ENCODE measurements around the gene TBC1D22A. TPM values are rescaled to one million over a fixed set of nuclear protein-coding genes. Genes with fewer than 3 reads are reported as not detected.
A peak's percentile ranks its signal among the peaks of the same experiment; 100 is the strongest.

TBC1D22A gene
- polyA plus RNA-seq, 4 donors = 17.7 to 26.4 (median 21.0) TPM

DNA sequence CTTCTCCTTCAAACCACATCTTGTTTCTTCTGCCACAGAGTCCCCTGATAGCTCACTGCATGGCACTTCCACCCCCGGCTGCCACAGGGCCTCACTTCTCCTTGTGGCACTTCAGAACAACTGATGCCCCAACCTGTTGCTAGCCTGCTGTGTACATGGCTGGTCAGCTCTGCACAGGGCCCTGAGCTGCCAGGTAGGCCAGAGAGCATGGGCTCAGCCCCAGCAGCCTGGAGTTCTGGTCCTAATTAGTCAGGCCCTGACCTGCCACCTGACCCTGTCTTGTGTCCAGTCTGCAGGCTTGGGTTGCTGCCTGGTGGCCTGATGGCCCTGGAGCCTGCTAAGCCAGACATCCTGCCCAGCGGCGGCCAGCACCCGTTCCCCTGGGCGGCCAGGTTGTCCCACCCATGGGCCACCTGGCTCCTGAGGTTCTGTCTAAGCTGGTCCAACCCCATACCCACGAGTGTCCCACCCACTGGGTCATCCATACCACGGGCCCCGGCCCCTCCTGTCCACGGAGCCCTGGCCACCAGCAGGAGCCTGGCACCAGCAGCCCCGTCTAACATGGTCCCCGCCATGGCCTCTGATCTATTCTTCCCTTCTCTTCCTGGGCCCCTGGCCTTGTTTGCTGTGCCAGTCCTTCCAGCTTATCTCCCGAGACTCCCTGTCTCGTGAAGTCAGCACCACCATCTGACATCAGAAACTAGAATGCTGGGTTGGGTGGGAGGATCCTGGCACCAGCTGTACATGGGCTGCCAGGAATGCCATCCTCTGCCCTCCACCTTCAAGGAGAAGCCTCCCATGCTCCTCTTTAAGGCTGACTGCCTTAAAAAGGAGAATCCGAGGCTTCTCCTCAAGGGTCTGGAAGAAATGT lies 21.3 kb upstream of the TBC1D22A start:
- DNase-seq = peak in 1 of 2 donors; percentile 48
- 70 to 85% (median 77%) methylated on average over 14 of the region's 14 CpGs for WGBS, 3 donors
- peak overlapping the region in 1 of 3 donors; percentile 94 for H3K27ac ChIP-seq (ENCODE audit: low read depth in 1 of 3, low read length in 2 of 3)
- H3K36me3 ChIP-seq (ENCODE audit: control insufficient read depth in 3 of 3, insufficient read depth in 2 of 3, low read depth in 1 of 3, low read length in 3 of 3) = peaks cover 0 to 20% (median 0%) of the 10 kb centered on the region in 3 donors
- peaks cover 9 to 62% (median 10%) of the 10 kb centered on the region in 3 donors for H3K4me1 ChIP-seq (ENCODE audit: control insufficient read depth in 3 of 3, insufficient read depth in 2 of 3, low read depth in 1 of 3, low read length in 2 of 3)
- peaks cover 0 to 3% of the 10 kb centered on the region in 2 donors for H3K9me3 ChIP-seq (ENCODE audit: control insufficient read depth in 2 of 2, insufficient read depth in 1 of 2, low read depth in 1 of 2, low read length in 1 of 2)
- no peak overlapping the region for H3K4me3 ChIP-seq (ENCODE audit: low read depth in 1 of 3, low read length in 3 of 3)
- no peaks in the 10 kb centered on the region for H3K27me3 ChIP-seq (ENCODE audit: control insufficient read depth in 3 of 3, insufficient read depth in 3 of 3, low read length in 3 of 3)
- no peak for FAIRE-seq

DNA sequence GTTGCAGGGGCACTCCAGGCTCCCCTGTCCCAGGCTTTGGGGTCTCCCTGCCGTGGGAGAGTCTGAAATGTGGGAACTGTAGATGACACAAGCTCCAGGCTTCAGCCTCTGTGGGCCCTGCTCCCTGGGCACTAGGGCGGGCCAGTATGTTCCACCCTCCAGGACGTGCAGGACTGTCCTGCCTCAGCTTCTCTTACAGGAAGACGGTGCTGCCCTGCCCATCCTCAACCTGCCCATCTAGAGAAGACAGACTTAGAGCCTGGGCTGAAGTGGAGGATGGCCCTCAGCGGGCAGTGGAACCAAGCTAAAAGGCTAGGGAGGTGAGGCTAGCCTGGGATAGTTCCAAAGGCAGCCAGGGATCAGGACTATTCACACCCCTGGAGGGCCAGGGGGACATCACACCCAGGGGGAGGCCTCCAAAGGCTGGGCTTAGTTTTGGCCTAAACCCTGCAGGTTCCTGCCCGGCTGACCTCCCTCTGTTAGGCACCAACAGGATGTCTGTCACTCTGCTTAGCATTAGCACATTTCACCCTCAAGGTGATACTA lies 20.4 kb upstream of the TBC1D22A start:
- WGBS, 3 donors = 79 to 82% (median 80%) methylated on average over 6 of the region's 6 CpGs
- peaks cover 4 to 54% (median 8%) of the 10 kb centered on the region in 3 donors for H3K4me1 ChIP-seq (ENCODE audit: control insufficient read depth in 3 of 3, insufficient read depth in 2 of 3, low read depth in 1 of 3, low read length in 2 of 3)
- no peak for DNase-seq
- H3K27me3 ChIP-seq (ENCODE audit: control insufficient read depth in 3 of 3, insufficient read depth in 3 of 3, low read length in 3 of 3) = no peaks in the 10 kb centered on the region
- no peak overlapping the region for H3K4me3 ChIP-seq (ENCODE audit: low read depth in 1 of 3, low read length in 3 of 3)
- peak overlapping the region; percentile 64 to 94 (median 67) for H3K27ac ChIP-seq (ENCODE audit: low read depth in 1 of 3, low read length in 2 of 3)
- H3K9me3 ChIP-seq (ENCODE audit: control insufficient read depth in 2 of 2, insufficient read depth in 1 of 2, low read depth in 1 of 2, low read length in 1 of 2) = peaks cover 0 to 3% of the 10 kb centered on the region in 2 donors
- FAIRE-seq = no peak
- H3K36me3 ChIP-seq (ENCODE audit: control insufficient read depth in 3 of 3, insufficient read depth in 2 of 3, low read depth in 1 of 3, low read length in 3 of 3) = peaks cover 0 to 13% (median 0%) of the 10 kb centered on the region in 3 donors

DNA sequence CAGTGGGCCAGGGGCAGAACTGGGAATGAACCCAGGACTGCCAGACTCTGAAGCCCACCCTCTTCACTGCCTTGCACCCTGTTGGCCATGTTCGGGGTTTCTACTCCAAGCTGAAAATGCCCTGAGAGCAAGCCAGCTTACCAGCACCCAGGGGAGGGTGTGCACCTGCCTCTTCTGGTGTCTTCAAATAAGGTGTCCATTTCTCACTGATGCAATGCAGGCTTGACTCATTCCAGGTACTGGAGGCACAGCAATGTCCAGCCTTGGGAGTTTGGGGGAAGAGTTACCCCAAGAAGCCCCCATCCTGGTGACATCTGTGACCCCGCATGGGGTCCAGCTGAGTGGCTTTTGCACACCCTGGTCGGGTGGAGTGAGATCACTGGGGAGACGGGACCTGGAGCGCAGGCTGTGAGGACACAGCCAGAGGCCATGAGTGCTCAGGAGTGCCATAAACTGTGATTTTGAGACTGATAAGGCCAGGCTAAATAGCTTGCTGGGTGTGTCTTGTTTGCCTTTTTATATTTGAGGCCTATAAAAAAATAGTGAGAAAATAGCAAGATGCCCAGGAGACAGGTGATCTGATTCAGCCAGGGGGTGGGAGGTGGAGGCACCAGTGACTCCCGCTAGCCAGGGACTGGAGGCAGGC lies 19.8 kb upstream of the TBC1D22A start:
- H3K36me3 ChIP-seq (ENCODE audit: control insufficient read depth in 3 of 3, insufficient read depth in 2 of 3, low read depth in 1 of 3, low read length in 3 of 3) = peaks cover 0 to 13% (median 0%) of the 10 kb centered on the region in 3 donors
- peak; percentile 90 to 94 for DNase-seq
- no peaks in the 10 kb centered on the region for H3K27me3 ChIP-seq (ENCODE audit: control insufficient read depth in 3 of 3, insufficient read depth in 3 of 3, low read length in 3 of 3)
- H3K4me1 ChIP-seq (ENCODE audit: control insufficient read depth in 3 of 3, insufficient read depth in 2 of 3, low read depth in 1 of 3, low read length in 2 of 3) = peaks cover 4 to 54% (median 8%) of the 10 kb centered on the region in 3 donors
- 24 to 61% (median 38%) methylated on average over 6 of the region's 6 CpGs for WGBS, 3 donors
- no peak overlapping the region for H3K4me3 ChIP-seq (ENCODE audit: low read depth in 1 of 3, low read length in 3 of 3)
- no peak for FAIRE-seq
- peak overlapping the region; percentile 74 to 94 (median 83) for H3K27ac ChIP-seq (ENCODE audit: low read depth in 1 of 3, low read length in 2 of 3)
- H3K9me3 ChIP-seq (ENCODE audit: control insufficient read depth in 2 of 2, insufficient read depth in 1 of 2, low read depth in 1 of 2, low read length in 1 of 2) = peaks cover 0 to 3% of the 10 kb centered on the region in 2 donors

DNA sequence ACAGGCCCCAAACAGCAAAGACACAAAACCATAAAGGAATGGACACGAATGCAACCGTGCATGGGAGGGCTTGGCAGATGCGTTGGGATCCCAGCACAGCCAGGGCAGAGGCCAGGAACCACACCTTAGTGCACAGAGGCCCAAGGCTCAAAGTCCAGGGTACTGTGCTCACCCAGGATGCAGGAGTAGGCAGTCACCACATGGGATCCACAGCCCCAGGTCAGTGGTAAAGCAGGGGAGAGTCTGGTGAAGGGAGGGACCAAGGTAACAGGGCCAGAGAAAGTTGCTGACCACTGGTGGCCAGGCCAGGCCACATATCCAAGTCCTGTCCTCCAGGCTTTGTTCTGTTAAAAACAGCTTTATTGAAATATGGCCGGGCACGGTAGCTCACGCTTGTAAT lies 17.9 kb upstream of the TBC1D22A start:
- peaks cover 0 to 13% (median 0%) of the 10 kb centered on the region in 3 donors for H3K36me3 ChIP-seq (ENCODE audit: control insufficient read depth in 3 of 3, insufficient read depth in 2 of 3, low read depth in 1 of 3, low read length in 3 of 3)
- no peak overlapping the region for H3K4me3 ChIP-seq (ENCODE audit: low read depth in 1 of 3, low read length in 3 of 3)
- WGBS, 3 donors = 51 to 79% (median 69%) methylated on average over 6 of the region's 6 CpGs
- no peaks in the 10 kb centered on the region for H3K27me3 ChIP-seq (ENCODE audit: control insufficient read depth in 3 of 3, insufficient read depth in 3 of 3, low read length in 3 of 3)
- H3K9me3 ChIP-seq (ENCODE audit: control insufficient read depth in 2 of 2, insufficient read depth in 1 of 2, low read depth in 1 of 2, low read length in 1 of 2) = peaks cover 0 to 3% of the 10 kb centered on the region in 2 donors
- peak; percentile 89 to 96 for DNase-seq
- no peak for FAIRE-seq
- H3K4me1 ChIP-seq (ENCODE audit: control insufficient read depth in 3 of 3, insufficient read depth in 2 of 3, low read depth in 1 of 3, low read length in 2 of 3) = peaks cover 2 to 57% (median 8%) of the 10 kb centered on the region in 3 donors
- peak overlapping the region; percentile 45 to 84 (median 79) for H3K27ac ChIP-seq (ENCODE audit: low read depth in 1 of 3, low read length in 2 of 3)

DNA sequence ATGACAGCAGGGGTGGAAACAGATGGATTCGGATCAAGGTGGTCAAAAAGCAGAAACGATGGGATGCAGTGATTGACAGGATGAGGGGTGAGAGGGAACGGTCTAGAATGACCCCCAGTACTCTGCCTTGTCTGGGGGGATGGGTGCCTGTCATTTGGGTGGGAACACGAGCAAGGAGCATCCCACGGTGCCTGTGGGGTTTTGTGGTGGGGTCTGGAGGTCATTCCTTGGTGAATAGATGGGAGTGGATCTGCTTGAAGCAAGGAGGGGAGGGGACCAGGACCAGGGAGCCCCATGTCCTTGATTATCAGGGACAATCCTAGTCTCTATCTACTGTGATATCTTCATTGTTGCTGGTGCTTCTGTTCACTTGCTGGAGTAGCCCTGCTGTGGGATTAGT lies 16.3 kb upstream of the TBC1D22A start:
- FAIRE-seq (no peak), DNase-seq (no peak)
- H3K4me1 ChIP-seq (ENCODE audit: control insufficient read depth in 3 of 3, insufficient read depth in 2 of 3, low read depth in 1 of 3, low read length in 2 of 3) = peaks cover 15 to 58% (median 18%) of the 10 kb centered on the region in 3 donors
- WGBS, 3 donors = 75 to 80% (median 78%) methylated on average over 5 of the region's 5 CpGs
- peaks cover 0 to 3% of the 10 kb centered on the region in 2 donors for H3K9me3 ChIP-seq (ENCODE audit: control insufficient read depth in 2 of 2, insufficient read depth in 1 of 2, low read depth in 1 of 2, low read length in 1 of 2)
- peak overlapping the region in 1 of 3 donors; percentile 14 for H3K27ac ChIP-seq (ENCODE audit: low read depth in 1 of 3, low read length in 2 of 3)
- H3K36me3 ChIP-seq (ENCODE audit: control insufficient read depth in 3 of 3, insufficient read depth in 2 of 3, low read depth in 1 of 3, low read length in 3 of 3) = peaks cover 0 to 5% (median 0%) of the 10 kb centered on the region in 3 donors
- H3K4me3 ChIP-seq (ENCODE audit: low read depth in 1 of 3, low read length in 3 of 3) = no peak overlapping the region
- H3K27me3 ChIP-seq (ENCODE audit: control insufficient read depth in 3 of 3, insufficient read depth in 3 of 3, low read length in 3 of 3) = no peaks in the 10 kb centered on the region

DNA sequence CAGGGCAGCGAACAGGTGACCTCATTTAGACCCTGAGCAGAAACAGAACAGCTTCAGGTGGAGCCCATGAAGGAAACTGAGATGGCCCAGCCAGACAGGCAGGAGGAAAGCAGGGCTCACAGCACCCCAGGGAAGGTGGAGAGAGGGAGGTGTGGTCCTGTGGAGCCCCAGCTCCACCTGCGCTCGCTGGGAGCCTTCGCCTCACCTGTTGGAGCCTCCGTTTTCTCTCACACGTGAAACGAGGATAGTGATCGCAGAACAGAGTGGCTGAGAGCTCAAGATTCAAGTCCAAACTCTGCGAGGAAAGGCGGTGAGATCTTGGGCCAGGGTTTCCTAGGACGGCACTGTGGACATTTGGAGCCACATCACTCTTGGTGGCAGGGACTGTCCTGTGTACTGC lies 15.8 kb upstream of the TBC1D22A start:
- Histone ChIP-seq H3K4me1 (ENCODE audit: control insufficient read depth in 3 of 3, insufficient read depth in 2 of 3, low read depth in 1 of 3, low read length in 2 of 3) (peaks cover 18 to 58% (median 21%) of the 10 kb centered on the region in 3 donors), H3K27me3 (ENCODE audit: control insufficient read depth in 3 of 3, insufficient read depth in 3 of 3, low read length in 3 of 3) (no peaks in the 10 kb centered on the region), H3K9me3 (ENCODE audit: control insufficient read depth in 2 of 2, insufficient read depth in 1 of 2, low read depth in 1 of 2, low read length in 1 of 2) (peaks cover 0 to 3% of the 10 kb centered on the region in 2 donors), H3K27ac (ENCODE audit: low read depth in 1 of 3, low read length in 2 of 3) (peak overlapping the region in 1 of 3 donors; percentile 14), H3K36me3 (ENCODE audit: control insufficient read depth in 3 of 3, insufficient read depth in 2 of 3, low read depth in 1 of 3, low read length in 3 of 3) (peaks cover 0 to under 1% (median 0%) of the 10 kb centered on the region in 3 donors), H3K4me3 (ENCODE audit: low read depth in 1 of 3, low read length in 3 of 3) (no peak overlapping the region)
- FAIRE-seq (no peak), DNase-seq (no peak)
- 31 to 84% (median 74%) methylated on average over 10 to 11 of the region's 11 CpGs for WGBS, 3 donors

DNA sequence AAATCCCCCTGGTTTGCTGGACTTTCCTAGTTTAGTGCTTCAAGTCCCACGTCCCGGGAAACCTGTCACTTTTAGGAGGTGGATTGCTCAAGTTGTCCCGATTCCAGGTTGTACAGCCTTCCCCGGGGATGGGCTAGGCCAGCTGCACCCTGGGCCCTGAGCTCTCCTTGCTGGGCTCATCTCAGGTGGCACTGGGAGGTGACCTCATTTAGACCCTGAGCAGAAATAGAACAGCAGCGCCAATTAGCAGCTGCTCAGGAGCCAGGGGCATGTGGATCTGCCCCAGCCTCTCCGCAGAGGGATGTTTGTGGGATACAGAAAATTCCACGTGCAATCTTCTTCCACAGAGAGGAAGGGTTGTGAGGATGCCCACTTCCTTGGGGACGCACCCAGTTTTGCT lies 14.8 kb upstream of the TBC1D22A start:
- H3K9me3 ChIP-seq (ENCODE audit: control insufficient read depth in 2 of 2, insufficient read depth in 1 of 2, low read depth in 1 of 2, low read length in 1 of 2) = peaks cover 0 to 3% of the 10 kb centered on the region in 2 donors
- 47 to 79% (median 58%) methylated on average over 8 of the region's 8 CpGs for WGBS, 3 donors
- H3K27me3 ChIP-seq (ENCODE audit: control insufficient read depth in 3 of 3, insufficient read depth in 3 of 3, low read length in 3 of 3) = no peaks in the 10 kb centered on the region
- H3K4me1 ChIP-seq (ENCODE audit: control insufficient read depth in 3 of 3, insufficient read depth in 2 of 3, low read depth in 1 of 3, low read length in 2 of 3) = peaks cover 17 to 49% (median 18%) of the 10 kb centered on the region in 3 donors
- H3K36me3 ChIP-seq (ENCODE audit: control insufficient read depth in 3 of 3, insufficient read depth in 2 of 3, low read depth in 1 of 3, low read length in 3 of 3) = no peaks in the 10 kb centered on the region
- no peak overlapping the region for H3K4me3 ChIP-seq (ENCODE audit: low read depth in 1 of 3, low read length in 3 of 3)
- no peak for FAIRE-seq
- DNase-seq = no peak
- no peak overlapping the region for H3K27ac ChIP-seq (ENCODE audit: low read depth in 1 of 3, low read length in 2 of 3)
